Measurements from ENCODE around the gene CADPS.

GRCh38 chr3:62679988-62680387, 195.2 kb downstream of the CADPS start:
- TF ChIP-seq ZNF274 (IDR thresholded peaks at IDR 0.05; ENCODE audit: low read depth, low read length) (no peak), SUZ12 (IDR thresholded peaks at IDR 0.05; ENCODE audit: extremely low read depth, insufficient read depth, insufficient read length) (no peak), YY1 (IDR thresholded peaks at IDR 0.05; ENCODE audit: insufficient read depth, insufficient read length) (no peak)
